Measurements from ENCODE around the gene ETS2. TPM values are rescaled to one million over a fixed set of nuclear protein-coding genes. Genes with fewer than 3 reads are reported as not detected.

ETS2 gene
- total RNA-seq, 1 donor from 2014 or later, result 35.3 TPM

DNA sequence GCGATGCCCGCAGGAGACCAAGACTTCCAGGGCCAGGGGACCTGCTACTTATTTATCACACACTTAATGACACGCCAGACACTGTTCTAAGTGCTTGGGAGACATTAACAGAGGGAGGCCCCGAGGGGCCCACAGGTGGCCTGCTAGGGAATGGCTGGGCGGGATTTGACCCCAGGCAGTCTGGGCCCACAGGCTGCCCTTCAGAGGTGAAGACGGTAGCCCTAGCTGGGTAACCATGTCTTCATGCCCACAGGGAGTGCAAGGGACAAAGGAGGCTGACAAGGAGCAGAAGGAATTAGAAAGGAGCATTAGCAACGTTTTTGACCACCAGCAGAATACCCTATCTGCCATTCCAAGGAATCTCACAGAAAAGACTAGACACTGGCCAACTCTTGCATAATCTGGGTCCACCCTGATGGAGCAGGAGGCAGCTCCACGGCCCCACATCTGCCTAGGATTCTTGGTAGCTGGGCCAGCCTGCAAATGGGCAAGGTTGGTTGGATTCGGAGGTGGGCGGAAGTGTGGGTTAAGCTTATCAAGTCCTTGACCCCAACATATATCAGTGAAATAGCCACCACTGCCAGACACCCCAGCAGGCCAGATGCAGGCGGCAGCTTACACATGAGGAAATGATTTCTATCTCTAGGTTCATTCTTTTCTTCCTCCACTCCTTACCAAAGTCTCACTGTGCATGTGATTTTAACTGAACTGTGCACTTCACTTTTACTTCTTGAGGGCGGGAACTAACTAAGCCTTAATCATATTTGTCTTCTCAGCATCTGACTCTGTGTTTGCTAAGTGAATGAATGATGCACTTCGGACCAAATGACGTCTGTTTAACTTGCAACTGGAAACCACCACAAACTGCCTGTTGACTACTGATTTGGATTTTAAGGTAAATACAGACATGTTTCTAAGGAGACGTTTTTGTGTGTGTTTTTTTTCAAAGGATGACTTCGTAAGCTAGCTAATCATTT lies 3.4 kb upstream of the ETS2 start:
- DNase-seq (ENCODE audit: low read depth), result peak; percentile 63

GRCh38 chr21:38803075-38803660 lies 2.6 kb upstream of the ETS2 start:
- no peak for DNase-seq (ENCODE audit: low read depth)

GRCh38 chr21:38804030-38804788 lies 1.5 kb upstream of the ETS2 start:
- no peak for DNase-seq (ENCODE audit: low read depth)

GRCh38 chr21:38804789-38805327 lies 871 bp upstream of the ETS2 start:
- no peak for DNase-seq (ENCODE audit: low read depth)

DNA sequence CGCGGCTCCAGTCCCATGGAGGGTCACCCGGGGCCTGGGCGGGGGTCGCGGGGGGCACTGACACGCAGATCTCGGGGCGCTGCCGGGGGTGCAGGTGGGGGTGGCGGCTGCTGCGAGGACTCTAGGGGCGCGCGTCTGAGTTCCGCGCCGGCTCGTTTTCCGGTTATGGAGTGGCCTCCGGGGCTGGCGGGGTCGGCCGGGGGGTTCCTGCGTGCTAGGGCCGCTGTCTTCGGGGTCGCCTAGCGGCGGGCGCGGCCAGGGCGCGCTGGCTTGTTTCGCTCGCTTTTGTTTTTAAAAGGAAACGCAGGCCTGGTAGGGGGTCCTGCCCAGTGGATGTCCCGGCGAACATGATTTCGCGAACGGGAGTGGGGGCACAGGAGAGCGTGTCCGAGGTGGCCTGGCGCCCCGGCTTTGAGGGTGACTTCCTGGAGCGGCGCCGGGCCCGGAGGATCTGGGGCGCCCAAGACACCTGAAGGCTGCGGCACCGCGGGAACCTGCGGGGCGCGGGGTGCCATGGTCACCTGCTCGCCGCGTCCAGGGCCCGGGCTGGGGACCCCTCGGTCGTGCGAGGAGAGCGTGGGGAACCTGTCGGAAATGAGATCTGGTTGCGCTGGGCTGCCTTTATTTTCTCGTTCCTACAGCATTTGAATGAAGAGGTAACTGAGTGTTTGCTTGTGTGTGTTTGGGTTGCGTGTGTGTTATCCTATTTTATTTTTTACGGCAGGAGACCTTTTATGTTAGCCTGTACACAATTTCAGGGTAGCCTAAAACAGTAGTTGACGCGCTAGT lies 618 bp downstream of the ETS2 start:
- no peak for DNase-seq (ENCODE audit: low read depth)

GRCh38 chr21:38806942-38807284 lies 1.2 kb downstream of the ETS2 start:
- no peak for DNase-seq (ENCODE audit: low read depth)

DNA sequence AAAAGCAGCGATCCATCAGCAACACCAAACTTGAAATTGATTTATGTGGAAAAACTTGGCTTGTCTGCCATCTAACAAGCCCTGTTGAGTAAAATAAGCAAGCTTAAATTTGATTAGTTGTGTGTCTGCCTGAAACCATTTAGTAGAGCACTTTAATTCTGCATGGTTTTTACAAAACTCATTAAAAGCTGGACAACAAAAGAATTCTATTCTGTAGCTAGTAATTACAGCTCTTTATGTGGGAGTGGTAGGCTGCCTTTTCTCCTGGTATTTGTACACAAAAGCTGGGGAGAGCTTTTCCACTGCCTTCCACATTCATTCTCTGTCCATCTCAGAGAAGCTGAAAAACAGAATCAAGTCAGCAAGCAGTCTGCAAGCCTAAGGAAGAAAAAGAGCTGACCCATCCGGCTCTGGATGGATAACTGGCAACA lies 1.7 kb downstream of the ETS2 start:
- no peak for DNase-seq (ENCODE audit: low read depth)

GRCh38 chr21:38807986-38808385 lies 2.3 kb downstream of the ETS2 start:
- no peak for DNase-seq (ENCODE audit: low read depth)

DNA sequence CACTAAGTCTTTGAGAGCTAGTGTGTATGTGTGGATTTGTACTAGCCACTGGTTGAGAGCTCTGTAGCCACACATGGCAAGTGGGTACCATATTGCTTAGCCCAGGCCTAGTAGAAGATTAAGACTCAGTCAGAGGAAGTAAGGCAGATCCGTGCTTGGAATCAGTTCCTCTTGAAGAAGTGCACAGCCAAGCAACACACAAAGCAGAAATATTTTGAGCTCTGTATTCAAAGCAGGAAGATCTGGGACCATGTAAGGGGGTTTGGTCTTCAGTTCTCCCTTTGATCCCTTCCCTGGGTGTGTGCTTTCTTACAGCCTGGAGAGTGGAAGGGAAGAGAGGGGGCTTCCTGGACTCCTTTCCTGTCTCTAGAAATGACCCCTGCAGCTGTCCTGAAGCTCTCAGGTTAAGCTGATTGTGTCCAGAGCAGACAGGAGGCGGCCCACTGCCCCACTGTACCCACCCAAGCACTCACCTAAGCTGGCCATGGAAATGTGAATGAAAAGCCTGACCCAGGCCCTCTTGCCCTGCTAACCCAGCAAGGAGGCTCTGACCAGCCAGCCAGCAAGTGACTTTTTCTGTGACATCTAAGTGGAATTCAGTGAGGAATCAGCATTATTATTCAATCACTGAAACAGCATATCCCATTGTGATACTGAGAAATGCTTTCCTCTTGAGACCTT lies 3.6 kb downstream of the ETS2 start:
- DNase-seq (ENCODE audit: low read depth), result no peak

DNA sequence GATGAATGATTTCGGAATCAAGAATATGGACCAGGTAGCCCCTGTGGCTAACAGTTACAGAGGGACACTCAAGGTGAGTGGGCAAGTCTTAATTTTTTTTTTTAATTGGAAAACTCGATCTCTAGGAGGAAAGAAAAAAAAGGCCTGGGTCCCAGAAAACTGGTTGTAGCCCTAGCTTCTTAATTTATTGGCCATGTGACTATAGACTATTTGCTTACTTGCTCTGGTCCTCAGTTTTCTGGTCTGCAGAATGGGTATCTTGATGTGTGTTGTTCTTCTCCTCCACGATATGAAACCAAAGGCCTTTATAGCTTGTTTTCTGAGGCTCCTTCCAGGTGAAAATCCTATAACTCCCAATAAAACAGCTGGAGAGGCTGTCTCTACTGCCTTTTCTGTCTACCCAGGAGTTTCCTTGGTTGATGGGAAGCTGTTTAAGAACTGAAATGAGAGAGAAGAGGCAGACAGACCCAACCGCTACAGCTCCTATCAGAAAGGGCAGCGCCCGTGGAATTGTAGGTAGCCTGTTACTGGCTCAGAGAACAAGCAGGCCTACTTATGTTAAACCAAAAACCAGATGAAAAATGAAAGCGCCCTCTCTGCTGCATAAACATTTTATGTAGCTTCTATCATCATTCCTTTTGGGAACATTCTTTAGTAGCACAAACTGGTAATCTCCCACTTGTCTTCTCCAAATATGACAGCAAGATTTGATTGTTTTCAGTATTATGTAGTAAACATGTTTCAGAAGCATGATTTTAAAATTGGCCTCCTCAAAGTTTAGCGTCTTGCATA lies 4.5 kb downstream of the ETS2 start:
- DNase-seq (ENCODE audit: low read depth), result no peak

GRCh38 chr21:38810826-38811164 lies 5.1 kb downstream of the ETS2 start:
- no peak for DNase-seq (ENCODE audit: low read depth)

DNA sequence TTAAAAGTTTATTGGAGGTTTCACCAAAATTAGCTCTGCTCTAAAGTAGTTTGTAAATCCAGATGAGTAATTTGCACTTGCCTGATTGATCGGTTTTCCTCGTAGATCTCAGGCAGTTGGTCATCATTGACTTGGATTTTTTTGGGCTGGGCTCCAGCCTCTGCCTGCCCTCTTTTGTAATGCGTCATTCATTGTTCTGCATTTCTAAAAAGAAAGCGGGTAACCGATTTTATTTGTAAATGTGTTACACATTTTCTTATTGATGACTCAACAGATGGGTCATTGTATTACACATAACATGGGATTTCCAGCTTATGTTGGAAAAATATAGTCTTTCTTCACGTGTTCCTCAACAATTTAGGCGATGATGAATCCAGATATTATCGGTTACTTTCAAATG lies 5.5 kb downstream of the ETS2 start:
- DNase-seq (ENCODE audit: low read depth), result peak; percentile 62

DNA sequence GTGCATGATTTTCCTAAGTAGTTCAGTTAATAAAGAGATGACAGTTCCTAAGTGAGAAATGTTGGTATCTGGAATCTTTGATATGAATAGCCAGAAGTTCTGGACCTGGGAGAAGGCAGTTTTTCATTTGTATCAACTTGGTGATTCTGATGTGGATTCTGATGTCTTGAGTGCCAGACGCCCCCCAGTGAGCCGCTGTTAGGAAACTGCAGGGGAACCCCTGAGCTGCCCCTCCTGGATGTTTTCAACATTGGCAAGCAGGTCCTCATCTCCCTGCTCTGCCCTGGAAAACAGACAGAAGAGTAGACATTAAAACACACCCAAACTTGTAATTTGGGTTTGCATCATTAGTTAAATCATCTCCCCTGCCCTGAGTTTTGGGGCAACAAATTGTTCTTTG lies 7.4 kb downstream of the ETS2 start:
- no peak for DNase-seq (ENCODE audit: low read depth)

DNA sequence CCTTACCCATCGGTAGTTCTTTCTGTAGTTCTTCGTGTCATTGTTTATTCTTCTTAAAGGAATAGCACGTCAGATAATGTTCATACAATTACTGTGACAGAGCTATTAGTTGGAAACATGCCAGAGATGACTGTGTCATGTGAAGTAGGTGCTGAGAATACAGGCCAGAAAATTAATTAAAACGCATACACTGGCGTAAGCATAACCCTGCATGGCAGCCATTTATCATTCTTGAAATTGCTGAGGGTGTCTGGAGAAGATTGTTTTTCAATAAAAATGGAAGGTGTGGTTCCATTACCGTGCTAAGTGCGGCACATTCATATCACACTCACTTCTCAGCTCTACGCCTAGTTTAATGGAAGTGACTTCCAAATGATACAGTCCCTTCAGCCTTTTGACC lies 7.8 kb downstream of the ETS2 start:
- DNase-seq (ENCODE audit: low read depth), result no peak

DNA sequence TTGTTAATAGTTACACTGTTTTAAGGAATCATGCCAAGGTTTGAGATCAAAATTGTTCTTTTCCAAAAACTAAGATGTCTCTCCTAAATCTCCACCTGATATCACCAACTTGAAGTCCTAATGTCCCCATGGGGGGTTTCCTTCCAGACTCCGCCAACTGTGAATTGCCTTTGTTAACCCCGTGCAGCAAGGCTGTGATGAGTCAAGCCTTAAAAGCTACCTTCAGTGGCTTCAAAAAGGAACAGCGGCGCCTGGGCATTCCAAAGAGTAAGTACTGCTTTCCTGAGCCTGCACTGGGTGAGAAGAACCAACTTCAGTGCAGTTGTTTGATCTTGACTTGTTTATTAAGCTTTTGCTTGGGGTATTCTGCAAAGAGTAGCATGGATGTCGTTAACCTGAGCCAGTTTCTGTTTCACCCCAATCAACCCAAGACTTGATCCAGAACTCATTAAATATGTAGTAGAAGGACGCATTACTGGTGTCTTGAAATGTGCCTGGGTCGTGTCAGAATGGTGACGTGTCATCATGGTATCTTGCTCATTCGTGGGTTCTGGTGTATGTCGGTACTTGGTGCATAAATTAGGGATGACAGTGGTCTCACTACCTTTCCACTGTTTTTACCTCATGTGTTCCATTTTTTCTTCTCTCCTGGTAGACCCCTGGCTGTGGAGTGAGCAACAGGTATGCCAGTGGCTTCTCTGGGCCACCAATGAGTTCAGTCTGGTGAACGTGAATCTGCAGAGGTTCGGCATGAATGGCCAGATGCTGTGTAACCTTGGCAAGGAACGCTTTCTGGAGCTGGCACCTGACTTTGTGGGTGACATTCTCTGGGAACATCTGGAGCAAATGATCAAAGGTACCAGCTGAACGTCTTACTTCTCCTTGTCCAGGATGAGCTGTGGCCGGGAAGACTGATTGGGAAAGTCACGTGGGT lies 8.7 kb downstream of the ETS2 start:
- no peak for DNase-seq (ENCODE audit: low read depth)

DNA sequence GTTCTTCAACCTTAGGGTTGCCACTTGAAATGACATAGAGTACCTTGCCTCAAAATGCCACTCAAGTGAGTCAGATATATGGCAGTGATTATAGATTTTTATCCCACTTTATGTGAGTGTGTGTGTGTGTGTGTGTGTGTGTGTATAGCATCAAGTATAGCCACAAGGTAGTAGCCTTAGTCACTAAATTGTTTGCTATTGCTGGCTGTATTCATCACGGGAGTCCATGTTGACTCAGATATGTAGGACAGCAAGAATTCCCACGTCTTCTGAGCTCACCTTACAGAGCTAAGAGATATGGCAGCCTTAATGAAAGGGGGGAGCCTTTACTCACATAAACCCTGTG lies 9.3 kb downstream of the ETS2 start:
- DNase-seq (ENCODE audit: low read depth), result no peak

- DNase-seq (ENCODE audit: low read depth), result no peak
Observed at GRCh38 chr21:38816400-38816977, 10.8 kb downstream of the ETS2 start.

DNA sequence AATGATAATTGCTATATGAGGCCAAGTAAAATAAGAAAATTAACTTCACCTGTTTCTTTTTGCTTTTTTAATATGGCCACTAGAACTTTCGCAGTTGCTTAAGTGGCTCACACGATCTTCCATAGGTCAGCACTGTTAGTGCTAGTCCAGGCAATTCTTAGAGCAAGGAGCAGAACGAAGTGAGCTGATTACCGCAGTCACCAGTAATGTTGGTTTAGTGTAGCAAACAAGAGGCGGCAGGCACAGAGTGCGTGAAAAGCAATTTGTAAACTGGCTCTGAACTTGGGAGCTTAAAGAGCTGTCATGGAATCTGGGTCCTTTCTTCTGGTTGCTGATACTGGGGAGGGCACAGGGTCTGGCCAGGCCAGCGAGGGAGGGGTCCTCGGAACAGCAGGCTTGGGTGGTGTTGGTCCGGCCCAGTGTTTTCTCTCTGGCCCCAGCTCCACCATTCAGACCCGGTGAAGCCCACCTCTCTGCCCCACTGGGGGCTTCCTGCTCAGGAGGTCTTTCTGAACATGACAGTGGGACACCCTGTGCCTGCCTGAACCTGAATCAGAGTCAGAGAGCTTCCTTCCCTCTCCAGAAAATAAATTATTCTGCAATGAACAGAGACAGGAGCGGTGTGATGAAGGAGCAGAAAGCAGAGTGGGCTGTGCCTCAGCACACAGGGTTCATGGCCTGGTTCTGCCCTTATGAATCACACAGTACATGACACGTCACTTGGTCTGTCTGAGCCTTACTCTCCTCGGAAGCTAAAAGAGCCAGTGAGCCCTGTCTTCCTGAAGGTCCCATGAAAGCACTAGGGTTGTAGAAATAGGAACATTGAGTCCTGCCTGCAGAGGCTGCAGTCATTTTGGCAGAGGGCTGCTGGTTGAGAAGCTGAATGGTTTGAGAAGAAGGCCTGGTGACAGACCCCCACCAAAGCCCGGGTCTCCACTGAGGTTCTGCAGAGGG lies 11.9 kb downstream of the ETS2 start:
- DNase-seq (ENCODE audit: low read depth), result peak; percentile 59
